HG03457 (cell line): ENCODE data around the gene MDH1.
A peak's percentile ranks its signal among the peaks of the same experiment; 100 is the strongest.
"Not testable (repeated sequence)": the region's sequence is repeated elsewhere in the genome, so short reads cannot be mapped to it uniquely, and the experiment has no call there.

Experiments used
- ATAC-seq: cut with Tn5 transposase; IDR thresholded peaks from one replicate; pipeline ENCODE4 v1.9.1; 2021; ENCODE audit warnings: moderate number of reproducible peaks; ENCODE audit not compliant: unreplicated experiment

Gene MDH1

DNA sequence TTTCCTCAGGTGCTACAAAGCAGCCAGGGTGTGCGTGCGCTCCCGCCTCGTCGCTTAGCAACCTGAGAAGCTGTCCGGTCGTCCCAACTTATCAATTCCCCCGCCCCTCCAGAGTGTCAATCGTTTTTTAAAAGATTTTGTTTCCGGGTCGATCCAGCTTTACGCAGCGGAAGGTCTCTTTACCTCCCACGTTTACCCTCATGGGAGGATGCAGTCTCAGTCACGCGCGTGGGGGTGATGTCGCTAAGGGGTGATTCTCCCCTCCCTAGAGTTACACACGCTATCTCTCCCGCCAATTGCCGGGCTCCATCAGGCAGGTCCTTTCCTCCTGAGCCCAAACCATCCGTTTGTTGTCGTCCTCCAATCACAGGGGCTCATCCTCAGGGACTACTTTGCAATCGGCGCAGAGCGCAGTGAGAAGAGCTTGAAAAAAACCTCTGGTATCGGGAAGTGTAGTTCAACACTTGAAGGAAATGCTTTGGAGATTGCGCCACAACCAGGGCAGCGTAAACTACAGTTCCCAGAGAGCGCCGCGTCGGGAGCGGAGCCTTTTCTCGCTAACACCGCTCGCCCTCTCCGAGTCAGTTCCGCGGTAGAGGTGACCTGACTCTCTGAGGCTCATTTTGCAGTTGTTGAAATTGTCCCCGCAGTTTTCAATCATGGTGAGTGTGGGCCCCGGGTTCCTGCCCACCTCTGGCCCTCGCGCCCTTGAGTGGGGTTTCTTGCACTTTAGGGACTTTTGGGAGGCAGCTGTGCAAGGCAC lies at the start of gene MDH1, which contains the start of gene WDPCP:
TSS of gene MDH1 (plus strand) at position 579 of the 763 bp plus-strand sequence. CDS start at position 660, 81 bp downstream.
TSS of gene WDPCP (minus strand) at position 93 of the 763 bp plus-strand sequence. CDS start 206 bp downstream, outside the sequence.
- ATAC-seq, result peak; percentile 87

DNA sequence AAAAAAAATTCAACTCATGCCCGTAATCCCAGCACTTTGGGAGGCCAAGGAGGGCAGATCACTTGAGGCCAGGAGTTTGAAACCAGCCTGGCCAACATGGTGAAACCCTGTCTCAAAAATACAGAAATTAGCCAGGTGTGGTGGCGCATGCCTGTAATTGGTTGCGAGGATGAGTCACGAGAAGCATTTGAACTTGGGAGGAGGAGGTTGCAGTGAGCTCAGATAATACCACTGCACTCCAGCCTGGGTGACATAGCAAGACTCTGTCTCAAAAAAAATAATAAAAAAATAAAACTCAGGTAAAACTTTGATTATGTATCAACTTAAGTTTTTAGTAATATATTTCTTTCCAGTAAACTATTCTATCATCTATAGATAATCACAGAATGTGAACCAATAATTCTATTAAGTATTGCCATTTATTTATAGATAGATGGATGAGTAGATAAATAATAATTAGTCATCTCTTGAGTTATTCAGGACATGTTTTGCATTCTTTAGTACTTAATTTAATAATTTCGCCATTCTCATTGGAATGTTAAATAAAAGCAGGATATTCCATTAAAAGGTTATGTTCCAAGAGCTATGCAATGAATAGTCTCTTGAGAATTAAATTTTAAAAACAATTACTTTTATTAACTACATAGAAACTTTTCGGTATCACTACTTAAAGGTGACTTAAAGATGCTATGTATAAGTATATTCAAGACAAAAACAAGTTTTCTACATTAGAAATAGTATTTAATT lies 49.2 kb upstream of the MDH1 start:
- ATAC-seq, result no peak

DNA sequence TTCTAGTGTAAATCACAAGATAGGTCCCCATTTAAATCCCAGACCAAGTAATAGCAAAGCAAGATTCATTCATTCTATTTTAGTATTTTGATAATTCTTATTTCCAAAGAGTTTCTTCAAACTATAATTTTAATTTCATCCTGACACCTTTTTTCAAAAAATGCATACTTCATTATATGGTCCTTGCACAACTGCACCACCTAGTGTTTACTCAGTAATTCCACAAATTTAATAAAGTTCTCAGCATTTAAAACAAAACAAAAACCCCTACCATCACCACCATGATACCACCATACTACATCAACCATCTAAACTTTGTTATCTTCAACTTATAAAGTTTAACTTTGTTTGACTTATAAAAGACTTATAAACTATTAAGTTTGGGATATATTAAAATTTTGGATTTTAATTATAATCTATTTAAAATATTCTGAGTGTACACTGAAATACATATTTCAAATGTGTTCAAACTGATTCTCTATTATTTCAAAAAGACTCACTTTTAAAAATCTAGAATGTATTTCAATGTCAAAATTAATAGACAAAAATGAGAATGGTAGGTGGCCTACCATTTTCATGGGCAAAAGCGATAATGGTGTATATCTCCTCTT lies 44.6 kb upstream of the MDH1 start:
- no peak for ATAC-seq

GRCh38 chr2:63545023-63545422 lies 43.7 kb upstream of the MDH1 start:
- ATAC-seq, result no peak

DNA sequence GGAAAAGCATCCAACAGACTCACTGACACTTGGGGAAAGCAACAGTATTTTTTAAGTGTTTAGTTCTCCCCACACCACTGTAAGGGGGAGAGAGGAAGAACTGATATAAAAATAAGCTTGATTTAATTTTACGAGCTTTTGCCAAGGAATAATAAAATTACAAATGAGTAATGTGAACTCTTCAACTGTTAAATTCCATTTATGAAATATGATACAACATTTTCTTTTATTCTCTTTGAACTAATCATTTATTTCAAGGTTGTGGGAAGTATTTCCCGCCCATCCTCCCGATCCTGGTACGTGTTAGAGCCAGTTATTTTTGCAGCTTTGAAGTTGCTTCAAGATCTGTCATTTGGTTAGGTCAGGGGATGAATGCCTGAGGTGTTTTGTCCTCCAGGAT lies 35.7 kb upstream of the MDH1 start:
- ATAC-seq, result no peak

DNA sequence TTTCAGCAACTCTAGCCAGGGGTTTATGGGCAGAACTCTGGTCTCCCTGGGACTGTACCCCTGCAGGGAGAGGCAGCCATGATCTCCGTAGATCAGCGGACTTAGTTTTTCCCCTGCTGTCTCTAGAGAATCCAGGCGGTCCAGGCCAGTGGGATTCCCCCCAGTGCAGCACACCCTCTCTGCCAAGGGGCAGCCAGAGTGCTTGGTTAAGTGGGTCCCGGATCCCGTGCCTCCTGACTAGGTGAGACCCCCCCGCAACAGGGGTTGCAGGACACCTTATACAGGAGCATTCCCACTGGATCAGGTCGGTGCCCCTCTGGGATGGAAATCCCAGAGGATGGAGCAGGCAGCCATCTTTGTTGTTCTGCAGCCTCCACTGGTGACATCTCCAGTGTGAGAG lies 33.5 kb upstream of the MDH1 start:
- ATAC-seq, result no peak

- ATAC-seq, result no peak
Observed at GRCh38 chr2:63555931-63556330, 32.8 kb upstream of the MDH1 start.

- not testable (repeated sequence) for ATAC-seq
Observed at GRCh38 chr2:63557819-63558218, 30.9 kb upstream of the MDH1 start.

DNA sequence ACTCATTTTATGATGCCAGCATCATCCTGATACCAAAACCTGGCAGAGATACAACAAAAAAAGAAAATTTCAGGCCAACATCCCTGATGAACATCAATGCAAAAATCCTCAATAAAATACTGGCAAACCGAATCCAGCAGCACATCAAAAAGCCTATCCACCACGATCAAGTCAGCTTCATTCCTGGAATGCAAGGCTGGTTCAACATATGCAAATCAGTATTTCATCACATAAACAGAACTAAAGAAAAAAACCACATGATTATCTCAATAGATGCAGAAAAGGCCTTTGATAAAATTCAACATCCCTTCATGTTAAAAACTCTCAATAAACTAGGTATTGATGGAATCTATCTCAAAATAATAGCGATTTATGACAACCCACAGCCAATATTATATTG lies 29.8 kb upstream of the MDH1 start:
- not testable (repeated sequence) for ATAC-seq

DNA sequence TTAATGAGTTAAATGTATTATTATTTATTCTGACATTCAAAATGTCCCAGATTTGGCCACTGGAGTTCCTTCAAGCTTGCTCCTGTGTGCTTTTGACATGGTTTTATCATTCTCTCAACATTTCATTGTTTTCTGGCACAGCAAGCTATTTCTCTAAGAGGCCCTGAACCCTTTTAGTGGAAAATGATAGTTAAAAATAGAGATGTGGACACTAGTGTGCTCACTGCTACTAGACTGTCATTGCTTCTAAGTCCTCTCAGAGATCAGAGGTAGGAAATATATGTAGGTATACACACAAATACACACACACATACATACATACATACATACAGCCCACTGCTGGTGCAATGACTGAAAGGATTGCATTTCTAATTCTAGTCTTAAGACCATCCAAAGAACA lies 26.0 kb upstream of the MDH1 start:
- ATAC-seq, result no peak

GRCh38 chr2:63569740-63570139 lies 19.0 kb upstream of the MDH1 start:
- ATAC-seq, result peak; percentile 84

- no peak for ATAC-seq
Observed at GRCh38 chr2:63571291-63571690, 17.5 kb upstream of the MDH1 start.

GRCh38 chr2:63572001-63572400 lies 16.8 kb upstream of the MDH1 start:
- ATAC-seq, result no peak

- not testable (repeated sequence) for ATAC-seq
Observed at GRCh38 chr2:63573026-63573425, 15.7 kb upstream of the MDH1 start.

DNA sequence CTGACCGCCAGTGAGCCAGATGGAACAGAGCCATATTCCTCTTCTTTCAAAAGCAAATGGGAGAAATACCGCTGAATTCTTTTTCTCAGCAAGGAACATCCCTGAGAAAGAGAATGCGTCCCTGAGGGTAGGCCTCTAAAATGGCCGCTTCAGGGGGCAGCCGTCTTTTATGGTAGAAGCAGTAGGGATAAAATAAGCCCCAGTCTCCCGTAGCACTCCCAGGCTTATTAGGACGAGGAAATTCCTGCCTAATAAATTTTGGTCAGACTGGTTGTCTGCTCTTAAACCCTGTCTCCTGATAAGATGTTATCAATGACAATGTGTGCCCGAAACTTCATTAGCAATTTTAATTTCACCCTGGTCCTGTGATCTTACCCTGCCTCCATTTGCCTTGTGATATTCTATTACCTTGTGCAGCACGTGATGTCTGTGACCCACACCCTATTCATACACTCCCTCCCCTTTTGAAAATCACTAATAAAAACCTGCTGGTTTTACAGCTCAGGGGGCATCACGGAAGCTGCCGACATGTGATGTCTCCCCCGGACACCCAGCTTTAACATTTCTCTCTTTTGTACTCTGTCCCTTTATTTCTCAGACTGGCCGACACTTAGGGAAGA lies 14.9 kb upstream of the MDH1 start:
- ATAC-seq, result not testable (repeated sequence)

- no peak for ATAC-seq
Observed at GRCh38 chr2:63576546-63576945, 12.2 kb upstream of the MDH1 start.

GRCh38 chr2:63578767-63579166 lies 10.0 kb upstream of the MDH1 start:
- ATAC-seq, result no peak

GRCh38 chr2:63580651-63581297 lies 8.0 kb upstream of the MDH1 start:
- no peak for ATAC-seq

DNA sequence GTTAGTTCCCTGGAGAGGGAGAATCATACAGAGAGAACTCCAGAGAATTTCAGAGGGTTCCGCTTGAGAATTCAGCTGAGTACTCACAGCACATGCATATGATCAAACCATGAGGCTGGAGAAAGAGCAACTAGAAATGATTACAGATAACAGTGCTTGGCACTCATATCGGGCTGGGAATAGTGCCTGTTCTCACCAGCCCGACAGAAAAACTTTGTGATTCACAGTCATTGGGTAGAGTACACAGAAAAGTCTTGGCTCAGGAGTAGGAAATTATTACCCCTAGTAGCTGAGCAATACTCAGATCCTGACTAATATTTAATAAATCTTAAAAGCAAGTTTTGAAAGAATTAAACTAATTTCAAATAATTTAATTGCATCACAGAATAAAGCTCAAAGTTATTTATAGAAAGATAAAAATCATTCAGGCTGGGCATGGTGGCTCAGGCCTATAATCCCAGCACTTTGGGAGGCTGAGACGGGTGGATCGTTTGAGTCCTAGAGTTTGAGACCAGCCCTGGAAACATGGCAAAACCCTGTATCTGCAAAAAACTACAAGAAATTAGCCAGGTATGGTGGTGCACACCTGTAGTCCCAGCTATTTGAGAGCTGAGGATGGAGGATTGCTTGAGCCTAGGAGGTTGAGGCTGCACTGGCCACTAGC lies 7.3 kb upstream of the MDH1 start:
- ATAC-seq, result no peak

GRCh38 chr2:63582873-63583272 lies 5.9 kb upstream of the MDH1 start:
- no peak for ATAC-seq
